GM21619 (cell line): ENCODE results near the gene KASH5.

Source experiments
- ATAC-seq: cut with Tn5 transposase; IDR thresholded peaks from one replicate; pipeline ENCODE4 v1.9.1; 2021; ENCODE audit not compliant: unreplicated experiment

Gene KASH5

GRCh38 chr19:49387936-49388372 lies at the start of gene KASH5:
KASH5 (plus strand) TSS chr19:49388249; CDS start chr19:49390884, 2,635 bp downstream.
- peak; percentile 46 for ATAC-seq

GRCh38 chr19:49338691-49339300 lies 49.3 kb upstream of the KASH5 start:
- no peak for ATAC-seq

- ATAC-seq, result no peak
Measured at GRCh38 chr19:49339301-49340068, 48.6 kb upstream of the KASH5 start.

GRCh38 chr19:49340069-49340864 lies 47.8 kb upstream of the KASH5 start:
- ATAC-seq, result no peak

GRCh38 chr19:49340865-49341718 lies 47.0 kb upstream of the KASH5 start:
- no peak for ATAC-seq

- ATAC-seq, result no peak
Measured at GRCh38 chr19:49342291-49342721, 45.7 kb upstream of the KASH5 start.

GRCh38 chr19:49343123-49343522 lies 44.9 kb upstream of the KASH5 start:
- ATAC-seq, result no peak

- ATAC-seq, result no peak
Measured at GRCh38 chr19:49344505-49345423, 43.3 kb upstream of the KASH5 start.

- no peak for ATAC-seq
Measured at GRCh38 chr19:49347191-49347590, 40.9 kb upstream of the KASH5 start.

GRCh38 chr19:49347835-49348234 lies 40.2 kb upstream of the KASH5 start:
- no peak for ATAC-seq

- ATAC-seq, result no peak
Measured at GRCh38 chr19:49348305-49349189, 39.5 kb upstream of the KASH5 start.

- no peak for ATAC-seq
Measured at GRCh38 chr19:49349567-49349966, 38.5 kb upstream of the KASH5 start.

- ATAC-seq, result no peak
Measured at GRCh38 chr19:49355909-49356353, 32.1 kb upstream of the KASH5 start.

GRCh38 chr19:49356382-49356781 lies 31.7 kb upstream of the KASH5 start:
- no peak for ATAC-seq

- ATAC-seq, result no peak
Measured at GRCh38 chr19:49357186-49357585, 30.9 kb upstream of the KASH5 start.

- ATAC-seq, result no peak
Measured at GRCh38 chr19:49359851-49360820, 27.9 kb upstream of the KASH5 start.

- no peak for ATAC-seq
Measured at GRCh38 chr19:49361438-49362047, 26.5 kb upstream of the KASH5 start.
